ENCODE data around the gene IMPDH1.
A peak's percentile ranks its signal among the peaks of the same experiment; 100 is the strongest.

GRCh38 chr7:128459394-128459878 lies 49.7 kb upstream of the IMPDH1 start:
- TF ChIP-seq CTCF (conservative IDR thresholded peaks at IDR 0.05) (peak; percentile 81), EZH2 (IDR thresholded peaks at IDR 0.05; ENCODE audit: low read depth) (no peak)

Measured in PC-9 (cell line).